B cell (primary cell): Measurements from ENCODE around the gene KRT73. TPM values are rescaled to one million over a fixed set of nuclear protein-coding genes. Genes with fewer than 3 reads are reported as not detected.

ENCODE experiments used
- ATAC-seq: fragments of 200-7000 bp; cut with Tn5 transposase; one replicate; pipeline ENCODE4 v1.10.0; 2021; ENCODE audit warnings: low read depth, mild to moderate bottlenecking, moderate number of reproducible peaks, moderate library complexity
- CTCF ChIA-PET: fragments of 350-600 bp; sonication (Branson Sonifier 250); formaldehyde crosslinking; loops from one replicate; lab custom pipeline; 2021; ENCODE audit warnings: antibody characterized with exemption, inconsistent platforms; lab: Charles Lee
- POLR2A ChIA-PET: fragments of 350-600 bp; sonication (Branson Sonifier 250); formaldehyde crosslinking; loops from one replicate; lab custom pipeline; 2021; ENCODE audit warnings: antibody characterized with exemption; lab: Charles Lee
- DNase-seq: peaks from one replicate; pipeline ENCODE4 v3.0.0; 2013
- H2AFZ ChIP-seq: 2 replicates; pipeline ENCODE4 v1.6.1; 2012; ENCODE audit warnings: mild to moderate bottlenecking, low read depth, low read length; ENCODE audit not compliant: insufficient read depth, poor library complexity, severe bottlenecking
- H3K27ac ChIP-seq, 2 donors: 1 replicate in 1 of 2; 2 replicates in 1 of 2; pipeline ENCODE4 v1.5.1; 2012 to 2013; ENCODE audit warnings: low read length in 2 of 2, mild to moderate bottlenecking in 2 of 2, moderate library complexity in 1 of 2
- H3K27me3 ChIP-seq, 4 experiments: fragments of 200-600 bp in 1 of 4; sonication (generic) in 1 of 4; replicated peaks in 1 of 4; 1 replicate in 2 of 4; 2 replicates in 2 of 4; pipeline versions ENCODE4 v1.6.1 to v1.7.0; 2013 to 2016; ENCODE audit warnings: low read length in 3 of 4, mild to moderate bottlenecking in 2 of 4, mixed read lengths in 1 of 4, moderate library complexity in 1 of 4; ENCODE audit not compliant: insufficient read depth in 4 of 4, control insufficient read depth in 3 of 4; ENCODE audit errors: control extremely low read depth in 1 of 4
- H3K36me3 ChIP-seq, 2 experiments: replicated peaks in 1 of 2; 1 replicate in 1 of 2; 2 replicates in 1 of 2; pipeline versions ENCODE4 v1.6.1 to v1.7.1; 2013; ENCODE audit warnings: low read length in 1 of 2; ENCODE audit not compliant: insufficient read depth in 2 of 2, control insufficient read depth in 1 of 2; ENCODE audit errors: control extremely low read depth in 1 of 2, extremely low read depth in 1 of 2
- H3K4me1 ChIP-seq, 2 donors: fragments of 200-600 bp in 1 of 2; sonication (generic) in 1 of 2; 1 replicate in 1 of 2; 2 replicates in 1 of 2; pipeline versions ENCODE4 v1.5.1 to v1.6.1; 2013 to 2017; ENCODE audit warnings: low read length in 2 of 2; ENCODE audit not compliant: control insufficient read depth in 2 of 2, insufficient read depth in 2 of 2
- H3K4me2 ChIP-seq: replicated peaks from 2 replicates; pipeline ENCODE3; 2012; ENCODE audit warnings: mild to moderate bottlenecking, low read depth, low read length; ENCODE audit not compliant: poor library complexity, severe bottlenecking
- H3K4me3 ChIP-seq, 5 experiments: fragments of 200-600 bp in 1 of 5; sonication (generic) in 1 of 5; 1 replicate in 3 of 5; 2 replicates in 2 of 5; pipeline versions ENCODE4 v1.5.1 to v1.7.0; 2011 to 2016; ENCODE audit warnings: low read length in 4 of 5, mild to moderate bottlenecking in 4 of 5, low read depth in 2 of 5, control low read depth in 1 of 5, moderate library complexity in 1 of 5; ENCODE audit not compliant: insufficient read depth in 1 of 5; ENCODE audit errors: control extremely low read depth in 1 of 5, extremely low read depth in 1 of 5
- H3K79me2 ChIP-seq: fragments of 200-600 bp; sonication (generic); one replicate; pipeline ENCODE4 v1.6.0; 2016; ENCODE audit warnings: low read length; ENCODE audit not compliant: control insufficient read depth, insufficient read depth
- H3K9ac ChIP-seq: fragments of 200-600 bp; sonication (generic); 2 replicates; pipeline ENCODE4 v1.6.1; 2017; ENCODE audit warnings: mild to moderate bottlenecking, low read length, moderate library complexity
- H3K9me3 ChIP-seq, 3 donors: one replicate each; pipeline versions ENCODE4 v1.6.1 to v1.7.1; 2013; ENCODE audit warnings: low read length in 2 of 3; ENCODE audit not compliant: control insufficient read depth in 2 of 3, insufficient read depth in 1 of 3; ENCODE audit errors: control extremely low read depth in 1 of 3
- H4K20me1 ChIP-seq: 2 replicates; pipeline ENCODE4 v1.6.0; 2012; ENCODE audit warnings: mild to moderate bottlenecking, low read length; ENCODE audit not compliant: insufficient read depth, control insufficient read depth, poor library complexity, severe bottlenecking
- H3K27ac Mint-ChIP-seq: one replicate; pipeline ENCODE4 v1.8.0; 2021; ENCODE audit warnings: mixed read lengths
- H3K27me3 Mint-ChIP-seq: one replicate; pipeline ENCODE4 v1.8.0; 2021; ENCODE audit warnings: mixed read lengths
- H3K4me1 Mint-ChIP-seq: one replicate; pipeline ENCODE4 v1.8.0; 2021; ENCODE audit warnings: mixed read lengths
- H3K4me3 Mint-ChIP-seq: one replicate; pipeline ENCODE4 v1.8.0; 2021; ENCODE audit warnings: mixed read lengths
- H3K9me3 Mint-ChIP-seq: one replicate; pipeline ENCODE4 v1.8.0; 2022; ENCODE audit warnings: mixed read lengths; ENCODE audit not compliant: insufficient read depth
- CTCF ChIP-seq: fragments of 200-600 bp; IDR thresholded peaks from one replicate; pipeline ENCODE4 v1.8.0; 2022; ENCODE audit warnings: antibody characterized with exemption, mild to moderate bottlenecking
- EZH2 ChIP-seq: IDR thresholded peaks from 2 replicates; pipeline ENCODE4 v1.6.1; 2012; ENCODE audit warnings: borderline replicate concordance, low read depth, mild to moderate bottlenecking, moderate library complexity, low read length; ENCODE audit not compliant: insufficient read depth, poor library complexity, severe bottlenecking
- WGBS: methylation state at CpG from one replicate; pipeline ENCODE4 v1.1.5; 2013; ENCODE audit warnings: missing lambda C conversion rate; ENCODE audit not compliant: insufficient coverage; 5-methylcytosine and 5-hydroxymethylcytosine counted together
- intact Hi-C: fragments of 100-400 bp; cut with micrococcal nuclease; formaldehyde crosslinking; loops from one replicate; pipeline ENCODE4 v1.10.0; 2022
- polyA plus RNA-seq: library from polyadenylated mRNA; depleted of rRNA; stranded (reverse); fragments of >200 nt; gene quantifications from 2 replicates; pipeline ENCODE4 v1.2.3, GENCODE V29; 2012
- total RNA-seq, 2 donors: library from RNA; stranded (reverse); fragments of 120-200 nt in 1 of 2; gene quantifications; 1 replicate in 1 of 2; 2 replicates in 1 of 2; pipeline versions ENCODE4 v1.2.3 to v1.2.4, GENCODE V29; 2013 to 2022

KRT73 gene
- total and polyA plus RNA-seq, 2 donors (not counting 1 experiment from before 2014, with no cell fraction given), result 0.07 TPM; not detected in 1

DNA sequence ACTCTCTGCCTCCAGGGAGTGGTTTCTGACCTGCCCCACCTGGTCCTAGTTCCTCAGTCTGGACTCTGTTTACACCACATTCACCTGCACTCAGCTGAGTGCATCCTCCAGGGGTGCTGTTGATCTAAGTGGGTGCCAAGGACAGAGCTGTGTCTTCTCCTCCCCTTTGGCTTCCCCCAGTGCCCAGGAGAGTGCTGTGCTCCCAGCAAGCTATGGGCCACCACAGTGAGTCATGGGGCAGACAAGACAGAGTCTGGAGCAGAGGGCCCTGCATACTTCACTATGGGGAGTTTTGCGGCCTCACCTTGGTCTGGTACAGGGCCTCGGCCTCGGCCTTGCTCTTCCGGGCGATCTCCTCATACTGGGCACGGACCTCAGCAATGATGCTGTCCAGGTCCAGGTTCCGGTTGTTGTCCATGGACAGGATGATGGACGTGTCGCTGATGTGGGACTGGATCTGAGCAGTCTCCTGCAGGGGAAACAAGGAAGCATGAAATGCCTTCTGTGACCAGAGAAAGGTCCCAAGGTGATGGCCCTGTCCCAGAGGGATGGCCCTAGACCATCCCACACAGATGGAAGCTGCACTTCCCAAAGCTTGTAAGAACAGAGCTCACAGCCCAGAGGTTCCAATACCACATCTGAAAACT is 4.9 kb downstream of the KRT73 start:
- Mint-ChIP-seq H3K9me3 (no peaks in the 10 kb centered on the region), H3K4me1 (no peaks in the 10 kb centered on the region), H3K27me3 (peaks cover 40% of the 10 kb centered on the region), H3K4me3 (no peak overlapping the region), H3K27ac (no peak overlapping the region)
- Histone ChIP-seq H3K27ac (no peak overlapping the region), H3K9me3 (peaks cover 0 to 2% (median 0%) of the 10 kb centered on the region in 3 donors), H3K4me2 (no peak overlapping the region), H3K4me1 (no peaks in the 10 kb centered on the region), H3K36me3 (no peaks in the 10 kb centered on the region), H4K20me1 (no peaks in the 10 kb centered on the region), H2AFZ (no peak overlapping the region), H3K4me3 (no peak overlapping the region), H3K9ac (no peak overlapping the region), H3K27me3 (peaks cover 0 to 3% (median 0%) of the 10 kb centered on the region in 4 experiments), H3K79me2 (no peaks in the 10 kb centered on the region)
- POLR2A ChIA-PET, result no interaction called here
- ATAC-seq (no peak), DNase-seq (no peak)
- CTCF ChIA-PET, result no interaction called here
- 95% methylated on average over 9 of the region's 9 CpGs for WGBS
- intact Hi-C loops, result no loop called here
- TF ChIP-seq EZH2, result no peak
- TF ChIP-seq CTCF, result no peak

DNA sequence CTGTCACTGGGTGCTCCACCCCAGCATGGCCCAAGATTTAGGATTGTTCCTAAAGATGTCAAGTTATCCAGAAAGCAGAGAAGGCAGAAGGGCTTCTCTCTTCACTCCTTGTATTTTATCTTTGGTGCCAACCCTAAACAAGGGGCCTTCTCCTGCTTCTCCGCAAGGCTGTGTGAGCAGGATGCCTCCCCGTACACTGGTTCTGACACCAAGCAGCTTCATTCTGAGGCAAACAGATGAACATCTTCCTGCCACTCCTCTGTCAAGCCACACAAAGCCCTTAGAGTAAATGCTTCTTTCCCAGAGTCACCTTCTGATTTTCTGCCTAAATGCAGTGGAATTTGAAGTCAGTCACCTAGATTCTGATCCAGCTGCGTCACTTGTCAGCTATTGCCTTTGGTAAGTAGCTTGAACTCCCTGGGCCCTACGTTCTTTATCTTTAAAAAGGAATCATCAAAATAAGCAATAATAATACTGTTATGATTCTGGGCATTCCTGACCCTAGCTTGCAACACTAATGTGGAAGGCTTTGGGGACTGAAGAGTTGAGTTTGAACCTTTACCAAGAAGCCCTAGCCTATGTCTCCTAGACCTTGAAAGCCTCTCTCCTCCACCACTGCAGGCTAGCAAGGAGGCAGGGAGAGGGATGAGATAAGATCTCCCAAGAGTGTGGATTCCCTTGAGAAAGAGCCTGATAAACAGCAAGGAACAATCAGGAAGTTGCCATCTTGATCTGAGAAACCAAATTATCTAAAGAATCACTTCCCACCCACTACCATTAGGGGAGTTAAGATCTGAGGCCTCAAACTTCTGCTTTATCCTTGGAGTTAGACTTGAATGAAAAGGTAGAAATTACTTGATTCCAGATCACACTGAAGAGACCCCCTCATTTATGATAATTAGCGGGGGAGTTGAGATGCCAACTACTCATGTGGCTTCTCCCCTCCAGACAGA is 5.7 kb downstream of the KRT73 start:
- Histone ChIP-seq H2AFZ (no peak overlapping the region), H3K27ac (no peak overlapping the region), H3K4me1 (no peaks in the 10 kb centered on the region), H3K79me2 (no peaks in the 10 kb centered on the region), H3K9me3 (peaks cover 0 to 2% (median 0%) of the 10 kb centered on the region in 3 donors), H3K27me3 (peaks cover 0 to 3% (median 0%) of the 10 kb centered on the region in 4 experiments), H3K4me3 (no peak overlapping the region), H3K4me2 (no peak overlapping the region), H4K20me1 (no peaks in the 10 kb centered on the region), H3K9ac (no peak overlapping the region), H3K36me3 (no peaks in the 10 kb centered on the region)
- 91% methylated on average over 3 of the region's 5 CpGs for WGBS
- ChIA-PET CTCF (interaction anchor here (0.9 kb wide), 1 partner anchor 10 kb away, joined by 3 read pairs; no protein-coding TSS in a partner anchor), POLR2A (no interaction called here)
- H3K27me3 Mint-ChIP-seq, result peaks cover 43% of the 10 kb centered on the region
- no peak for TF ChIP-seq EZH2
- no peak for TF ChIP-seq CTCF
- no peaks in the 10 kb centered on the region for H3K4me1 Mint-ChIP-seq
- no peak overlapping the region for H3K27ac Mint-ChIP-seq
- no peak for DNase-seq
- no peaks in the 10 kb centered on the region for H3K9me3 Mint-ChIP-seq
- intact Hi-C loops, result no loop called here
- ATAC-seq, result no peak
- no peak overlapping the region for H3K4me3 Mint-ChIP-seq
